Activated naive CD8-positive, alpha-beta T cell treated with anti-CD3 and anti-CD28 coated beads for 36 hours (primary cell): ENCODE data around the gene GFY. TPM values are rescaled to one million over a fixed set of nuclear protein-coding genes. Genes with fewer than 3 reads are reported as not detected.
"Not testable (repeated sequence)": the region's sequence is repeated elsewhere in the genome, so short reads cannot be mapped to it uniquely, and the experiment has no call there.

Experiments used
- DNase-seq: peaks from one replicate; pipeline ENCODE4 v3.0.0; 2021
- H3K27ac Mint-ChIP-seq: one replicate; pipeline ENCODE4 v1.8.0; 2022; ENCODE audit warnings: mild to moderate bottlenecking, moderate library complexity, mixed read lengths
- H3K27me3 Mint-ChIP-seq: one replicate; pipeline ENCODE4 v1.8.0; 2022; ENCODE audit warnings: mild to moderate bottlenecking, mixed read lengths
- H3K36me3 Mint-ChIP-seq: one replicate; pipeline ENCODE4 v1.8.0; 2021; ENCODE audit warnings: mild to moderate bottlenecking, mixed read lengths
- H3K4me1 Mint-ChIP-seq: one replicate; pipeline ENCODE4 v1.8.0; 2021; ENCODE audit warnings: mixed read lengths
- H3K4me3 Mint-ChIP-seq: one replicate; pipeline ENCODE4 v1.8.0; 2022; ENCODE audit warnings: mild to moderate bottlenecking, moderate library complexity, mixed read lengths
- H3K9me3 Mint-ChIP-seq: one replicate; pipeline ENCODE4 v1.8.0; 2022; ENCODE audit warnings: mixed read lengths
- total RNA-seq, 2 experiments: library from RNA; stranded (reverse); gene quantifications; one replicate each; pipeline ENCODE4 v1.2.3, GENCODE V29; 2021

GFY gene
- total RNA-seq, 2 experiments from 2014 or later, result not detected

DNA sequence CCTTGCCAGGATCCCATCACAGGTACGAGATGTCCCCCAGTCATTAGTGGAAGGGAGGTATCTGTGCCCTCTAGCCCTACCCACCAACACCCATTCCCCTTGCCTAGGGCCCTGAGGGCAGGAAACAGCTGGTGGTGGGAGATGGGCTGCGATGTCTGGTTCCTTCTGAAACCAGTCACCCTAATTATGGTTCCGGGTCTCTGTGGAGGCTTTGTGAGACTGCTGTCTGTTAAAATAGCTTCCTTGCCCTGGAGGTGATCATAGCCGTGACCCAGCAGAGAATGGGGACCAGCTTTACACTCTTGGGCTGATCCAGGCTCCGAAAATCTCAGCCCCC, 33.3 kb downstream of the GFY start:
- no peak for DNase-seq
- Mint-ChIP-seq H3K4me3 (no peak overlapping the region), H3K27ac (no peak overlapping the region), H3K27me3 (no peaks in the 10 kb centered on the region), H3K36me3 (peaks cover 12% of the 10 kb centered on the region), H3K4me1 (peaks cover 10% of the 10 kb centered on the region), H3K9me3 (no peaks in the 10 kb centered on the region)

DNA sequence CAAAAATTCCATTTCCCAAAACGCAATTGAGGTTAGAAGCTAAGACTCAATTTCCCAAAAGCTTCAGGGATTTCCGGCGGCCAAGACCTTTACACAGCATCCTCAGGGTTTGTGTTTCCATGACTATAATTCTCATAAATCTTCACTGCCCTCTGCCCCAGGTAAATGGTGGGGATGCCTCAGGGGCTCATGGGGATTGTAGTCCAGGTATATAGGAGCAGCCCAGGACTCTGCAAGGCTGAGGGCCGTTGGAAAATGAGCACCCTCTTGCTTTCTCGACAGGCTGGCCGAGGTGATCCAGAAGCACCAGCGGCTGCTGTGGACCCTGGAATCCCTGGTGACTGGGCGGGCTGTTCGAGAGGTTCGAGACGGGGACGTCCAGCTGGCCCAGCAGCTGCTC, 34.2 kb downstream of the GFY start:
- Mint-ChIP-seq H3K27ac (no peak overlapping the region), H3K9me3 (no peaks in the 10 kb centered on the region), H3K4me1 (peaks cover 6% of the 10 kb centered on the region), H3K36me3 (peaks cover 10% of the 10 kb centered on the region), H3K27me3 (no peaks in the 10 kb centered on the region), H3K4me3 (no peak overlapping the region)
- DNase-seq, result no peak

GRCh38 chr19:49461130-49461529, 35.9 kb downstream of the GFY start:
- not testable (repeated sequence) for H3K9me3 Mint-ChIP-seq, H3K27ac Mint-ChIP-seq, DNase-seq, H3K4me3 Mint-ChIP-seq, H3K4me1 Mint-ChIP-seq, H3K27me3 Mint-ChIP-seq
- H3K36me3 Mint-ChIP-seq, result peaks cover 14% of the 10 kb centered on the region

DNA sequence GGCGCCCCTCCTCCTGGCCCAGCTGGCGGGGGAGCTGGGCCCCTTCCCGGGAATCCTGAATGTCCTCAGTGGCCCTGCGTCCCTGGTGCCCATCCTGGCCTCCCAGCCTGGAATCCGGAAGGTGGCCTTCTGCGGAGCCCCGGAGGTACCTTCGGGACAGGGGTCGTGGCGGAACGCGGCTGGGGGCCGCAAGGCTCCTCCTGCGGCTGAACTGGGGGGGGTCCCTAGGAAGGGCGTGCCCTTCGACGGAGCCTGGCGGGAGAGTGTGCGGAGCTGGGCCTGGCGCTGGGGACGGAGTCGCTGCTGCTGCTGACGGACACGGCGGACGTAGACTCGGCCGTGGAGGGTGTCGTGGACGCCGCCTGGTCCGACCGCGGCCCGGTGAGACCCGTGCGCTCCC, 36.5 kb downstream of the GFY start:
- no peaks in the 10 kb centered on the region for H3K4me1 Mint-ChIP-seq
- no peaks in the 10 kb centered on the region for H3K9me3 Mint-ChIP-seq
- DNase-seq, result no peak
- H3K27me3 Mint-ChIP-seq, result no peaks in the 10 kb centered on the region
- peaks cover 14% of the 10 kb centered on the region for H3K36me3 Mint-ChIP-seq
- no peak overlapping the region for H3K4me3 Mint-ChIP-seq
- no peak overlapping the region for H3K27ac Mint-ChIP-seq

DNA sequence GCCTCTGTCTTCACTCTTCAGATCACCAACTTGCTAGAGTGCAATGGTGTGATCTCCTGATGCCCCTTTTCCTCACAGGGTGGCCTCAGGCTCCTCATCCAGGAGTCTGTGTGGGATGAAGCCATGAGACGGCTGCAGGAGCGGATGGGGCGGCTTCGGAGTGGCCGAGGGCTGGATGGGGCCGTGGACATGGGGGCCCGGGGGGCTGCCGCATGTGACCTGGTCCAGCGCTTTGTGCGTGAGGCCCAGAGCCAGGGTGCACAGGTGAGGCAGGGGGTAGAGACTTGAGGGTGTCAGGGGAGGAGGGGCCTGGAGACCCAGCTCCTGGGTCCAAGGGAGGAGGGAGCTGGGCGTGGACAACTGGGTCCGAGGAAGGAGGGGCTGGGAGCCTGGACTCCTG, 37.3 kb downstream of the GFY start:
- Mint-ChIP-seq H3K9me3 (no peaks in the 10 kb centered on the region), H3K4me1 (no peaks in the 10 kb centered on the region), H3K27me3 (no peaks in the 10 kb centered on the region), H3K36me3 (peaks cover 14% of the 10 kb centered on the region), H3K27ac (no peak overlapping the region), H3K4me3 (no peak overlapping the region)
- no peak for DNase-seq

GRCh38 chr19:49463960-49464740, 39.0 kb downstream of the GFY start:
- Mint-ChIP-seq H3K4me1 (peaks cover 8% of the 10 kb centered on the region), H3K36me3 (peaks cover 19% of the 10 kb centered on the region), H3K9me3 (no peaks in the 10 kb centered on the region), H3K27ac (no peak overlapping the region), H3K4me3 (no peak overlapping the region), H3K27me3 (no peaks in the 10 kb centered on the region)
- DNase-seq, result no peak

- no peaks in the 10 kb centered on the region for H3K9me3 Mint-ChIP-seq
- peaks cover 17% of the 10 kb centered on the region for H3K36me3 Mint-ChIP-seq
- no peaks in the 10 kb centered on the region for H3K27me3 Mint-ChIP-seq
- no peak for DNase-seq
- peak overlapping the region; percentile 51 for H3K27ac Mint-ChIP-seq
- no peak overlapping the region for H3K4me3 Mint-ChIP-seq
- peaks cover 19% of the 10 kb centered on the region for H3K4me1 Mint-ChIP-seq
Measured at GRCh38 chr19:49465371-49465770, 40.2 kb downstream of the GFY start.

- Mint-ChIP-seq H3K27ac (peak overlapping the region; percentile 97), H3K9me3 (no peaks in the 10 kb centered on the region), H3K4me3 (no peak overlapping the region), H3K4me1 (peaks cover 39% of the 10 kb centered on the region), H3K27me3 (no peaks in the 10 kb centered on the region), H3K36me3 (peaks cover 22% of the 10 kb centered on the region)
- no peak for DNase-seq
Measured at GRCh38 chr19:49468199-49468598, 43.0 kb downstream of the GFY start.

DNA sequence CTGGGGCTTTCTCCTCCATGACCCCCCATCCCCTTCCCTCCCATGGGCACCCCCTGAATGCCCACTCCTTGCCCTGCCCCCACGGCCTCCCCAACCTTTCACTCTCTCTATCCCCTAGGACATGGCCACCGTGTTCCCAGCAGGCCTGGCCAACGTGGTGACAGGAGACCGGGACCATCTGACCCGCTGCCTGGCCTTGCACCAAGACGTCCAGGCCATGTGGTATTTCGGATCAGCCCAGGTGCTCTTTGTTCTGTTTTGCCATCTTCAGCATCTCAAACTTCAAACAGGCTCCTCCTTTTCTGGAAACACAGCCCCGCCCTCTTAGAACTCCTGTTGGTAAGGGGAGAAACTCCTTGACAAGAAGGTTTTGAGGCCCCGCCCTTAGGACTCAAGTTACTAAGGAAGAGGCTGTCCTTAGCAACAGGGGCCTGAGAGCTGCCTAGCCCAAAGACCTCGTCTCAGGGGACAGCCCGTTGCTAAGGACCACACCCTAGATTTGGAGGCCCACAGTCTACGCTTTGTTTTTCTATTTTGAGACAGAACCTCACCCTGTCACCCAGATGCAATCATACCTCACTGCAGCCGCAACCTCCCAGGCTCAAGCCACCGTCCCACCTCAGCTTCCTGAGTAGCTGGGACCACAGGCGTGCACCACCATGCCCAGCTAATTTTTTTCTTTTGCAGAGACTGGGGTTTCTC, 43.7 kb downstream of the GFY start:
- H3K9me3 Mint-ChIP-seq, result no peaks in the 10 kb centered on the region

GRCh38 chr19:49469828-49470614, 44.8 kb downstream of the GFY start:
- Mint-ChIP-seq H3K4me3 (no peak overlapping the region), H3K36me3 (peaks cover 16% of the 10 kb centered on the region), H3K9me3 (no peaks in the 10 kb centered on the region), H3K27me3 (no peaks in the 10 kb centered on the region), H3K27ac (peak overlapping the region; percentile 81), H3K4me1 (peaks cover 45% of the 10 kb centered on the region)
- peak; percentile 89 for DNase-seq

More for the DNA sequence above, 43.7 kb downstream of the GFY start:
- Mint-ChIP-seq H3K27ac (peak overlapping the region; percentile 97), H3K4me1 (peaks cover 44% of the 10 kb centered on the region), H3K4me3 (peak overlapping the region; percentile 47), H3K36me3 (peaks cover 22% of the 10 kb centered on the region), H3K27me3 (no peaks in the 10 kb centered on the region)
- DNase-seq, result peak; percentile 78

DNA sequence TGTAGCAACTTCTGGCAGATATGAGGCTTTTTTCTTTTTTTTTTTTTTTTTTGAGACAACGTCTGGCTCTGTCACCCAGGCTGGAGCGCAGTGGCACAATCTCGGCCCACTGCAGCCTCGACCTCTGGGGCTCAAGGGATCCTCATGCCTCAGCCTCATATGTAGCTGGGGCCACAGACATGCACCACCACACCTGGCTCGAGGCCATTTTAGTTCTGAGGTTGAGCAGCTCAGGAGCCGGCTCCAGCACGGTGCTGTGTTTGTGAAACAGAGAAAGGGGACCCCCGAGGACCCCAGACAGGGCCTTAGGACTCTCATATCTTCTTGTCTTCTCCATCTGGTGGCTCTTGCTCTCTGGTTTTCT, 45.4 kb downstream of the GFY start:
- peaks cover 50% of the 10 kb centered on the region for H3K4me1 Mint-ChIP-seq
- H3K27ac Mint-ChIP-seq, result peak overlapping the region; percentile 81
- no peaks in the 10 kb centered on the region for H3K9me3 Mint-ChIP-seq
- H3K36me3 Mint-ChIP-seq, result peaks cover 19% of the 10 kb centered on the region
- no peak for DNase-seq
- no peaks in the 10 kb centered on the region for H3K27me3 Mint-ChIP-seq
- no peak overlapping the region for H3K4me3 Mint-ChIP-seq

DNA sequence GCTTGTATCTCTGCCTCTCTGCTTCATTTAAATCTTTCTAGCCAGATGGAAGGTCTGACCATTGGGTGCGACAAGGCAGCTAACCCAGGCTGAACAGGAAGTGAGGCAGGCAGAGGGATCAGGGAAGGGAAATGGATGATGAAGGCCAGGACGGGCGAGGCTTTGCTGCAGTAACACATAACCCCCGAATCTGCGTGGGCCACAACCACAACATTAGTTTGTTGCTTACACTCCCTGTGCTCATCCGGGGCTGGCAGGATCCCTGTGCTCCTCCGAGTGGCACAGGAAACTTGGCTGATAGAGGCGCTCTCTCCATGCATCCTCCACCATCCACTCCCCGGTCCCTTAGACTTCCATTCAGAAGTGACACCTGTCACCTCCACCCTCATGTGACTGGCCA, 47.7 kb downstream of the GFY start:
- peaks cover 31% of the 10 kb centered on the region for H3K36me3 Mint-ChIP-seq
- no peak for DNase-seq
- peak overlapping the region; percentile 95 for H3K27ac Mint-ChIP-seq
- peak overlapping the region; percentile 98 for H3K4me3 Mint-ChIP-seq
- no peaks in the 10 kb centered on the region for H3K27me3 Mint-ChIP-seq
- H3K4me1 Mint-ChIP-seq, result peaks cover 59% of the 10 kb centered on the region
- H3K9me3 Mint-ChIP-seq, result no peaks in the 10 kb centered on the region

DNA sequence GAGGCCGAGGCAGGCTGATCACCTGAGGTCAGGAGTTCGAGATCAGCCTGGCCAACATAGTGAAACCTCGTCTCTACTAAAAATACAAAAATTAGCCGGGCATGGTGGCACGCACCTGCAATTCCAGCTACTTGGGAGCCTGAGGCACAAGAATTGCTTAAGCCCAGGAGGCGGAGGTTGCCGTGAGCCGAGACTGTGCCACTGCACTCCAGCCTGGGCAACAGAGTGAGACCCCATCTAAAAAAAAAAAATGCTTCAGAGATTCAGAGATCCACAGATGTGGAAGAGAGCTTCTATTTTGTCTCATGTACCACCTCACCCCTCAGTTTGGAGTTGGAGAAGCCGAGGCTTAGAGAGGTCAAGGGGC, 48.3 kb downstream of the GFY start:
- H3K4me1 Mint-ChIP-seq, result peaks cover 58% of the 10 kb centered on the region
- H3K36me3 Mint-ChIP-seq, result peaks cover 32% of the 10 kb centered on the region
- DNase-seq, result not testable (repeated sequence)

DNA sequence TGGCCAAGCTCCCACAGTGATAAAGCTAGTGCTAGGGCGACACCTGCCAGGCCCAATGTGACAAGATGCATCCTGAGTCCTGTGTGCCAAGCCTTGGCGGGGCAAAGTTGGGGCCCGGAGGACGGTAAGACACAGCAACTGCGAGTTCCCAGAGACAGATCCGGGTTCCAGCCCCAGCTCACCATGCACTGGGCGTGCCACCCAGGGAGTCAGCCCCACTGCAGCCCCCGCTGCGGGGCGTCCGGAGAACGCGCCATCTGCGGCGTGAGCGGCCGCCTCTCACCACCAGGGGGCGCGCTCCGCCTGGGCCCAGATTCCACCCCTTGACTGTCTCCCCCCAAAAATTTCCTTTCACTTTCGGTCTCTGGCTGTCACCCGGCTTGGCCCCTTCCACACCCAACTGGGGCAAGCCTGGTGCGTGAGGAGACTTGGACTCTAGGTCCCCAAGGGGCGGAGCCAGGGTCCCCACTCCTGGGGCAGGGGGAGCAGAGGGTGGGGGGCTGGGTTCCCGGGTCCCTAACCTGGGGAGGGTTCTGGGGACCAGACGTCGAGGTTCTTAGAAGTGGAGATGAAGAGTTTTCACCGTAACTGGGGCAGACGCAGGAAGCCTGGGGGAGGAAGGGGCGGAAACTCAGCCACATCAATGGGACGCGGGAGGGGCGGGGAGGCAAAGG, 48.8 kb downstream of the GFY start, which contains the start of gene FLT3LG:
TSS of gene FLT3LG (plus strand) at position 348 of the 674 bp plus-strand sequence. CDS start 425 bp downstream, outside the sequence.
- H3K9me3 Mint-ChIP-seq, result no peaks in the 10 kb centered on the region
- peaks cover 31% of the 10 kb centered on the region for H3K36me3 Mint-ChIP-seq
- DNase-seq, result peak; percentile 92
- H3K4me3 Mint-ChIP-seq, result peak within 1 kb of the TSS; percentile 98
- H3K27ac Mint-ChIP-seq, result peak within 1 kb of the TSS; percentile 95
- H3K27me3 Mint-ChIP-seq, result no peaks in the 10 kb centered on the region
- H3K4me1 Mint-ChIP-seq, result peaks cover 55% of the 10 kb centered on the region

More for the DNA sequence above, 48.3 kb downstream of the GFY start:
- peak overlapping the region; percentile 95 for H3K27ac Mint-ChIP-seq
- not testable (repeated sequence) for H3K9me3 Mint-ChIP-seq, H3K27me3 Mint-ChIP-seq
- peak overlapping the region; percentile 98 for H3K4me3 Mint-ChIP-seq

DNA sequence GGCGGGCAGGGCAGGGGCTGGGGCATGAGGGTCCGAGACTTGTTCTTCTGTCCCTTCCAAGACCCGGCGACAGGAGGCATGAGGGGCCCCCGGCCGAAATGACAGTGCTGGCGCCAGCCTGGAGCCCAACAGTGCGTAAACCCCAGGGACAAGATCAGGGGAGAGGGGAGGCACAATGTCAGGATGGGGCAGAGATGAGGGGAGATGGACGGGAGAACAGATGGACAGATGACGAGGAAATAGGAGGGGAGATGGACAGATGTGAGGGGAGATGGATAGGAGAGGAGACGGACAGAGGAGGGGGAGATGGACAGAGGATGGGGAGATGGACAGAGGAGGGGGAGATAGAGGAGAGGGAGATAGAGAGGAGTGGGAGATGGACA, 49.3 kb downstream of the GFY start:
- peak overlapping the region; percentile 95 for H3K27ac Mint-ChIP-seq
- H3K9me3 Mint-ChIP-seq, result no peaks in the 10 kb centered on the region
- peak overlapping the region; percentile 98 for H3K4me3 Mint-ChIP-seq
- no peaks in the 10 kb centered on the region for H3K27me3 Mint-ChIP-seq
- peaks cover 51% of the 10 kb centered on the region for H3K4me1 Mint-ChIP-seq
- H3K36me3 Mint-ChIP-seq, result peaks cover 31% of the 10 kb centered on the region
- DNase-seq, result no peak
